WERI-Rb-1 (cell line): ENCODE results near the gene OXCT1.

ENCODE experiments used
- DNase-seq: peaks from one replicate; pipeline ENCODE4 v3.0.0-alpha.2; 2020
- H3K27ac ChIP-seq: fragments of 250-450 bp; sonication (Bioruptor Pico); 2 replicates; pipeline ENCODE4 v1.5.1; 2020; ENCODE audit warnings: mild to moderate bottlenecking, moderate library complexity
- H3K27me3 ChIP-seq: fragments of 250-450 bp; sonication (Bioruptor Pico); 2 replicates; pipeline ENCODE4 v1.5.1; 2021; ENCODE audit warnings: mild to moderate bottlenecking, low read depth, moderate library complexity; ENCODE audit not compliant: insufficient read depth, severe bottlenecking
- H3K36me3 ChIP-seq: fragments of 250-450 bp; sonication (Bioruptor Pico); 2 replicates; pipeline ENCODE4 v1.5.1; 2020; ENCODE audit warnings: mild to moderate bottlenecking, moderate library complexity
- H3K4me3 ChIP-seq: 2 replicates; pipeline ENCODE4 v1.5.1; 2011; ENCODE audit warnings: low read depth, mild to moderate bottlenecking, control low read depth, low read length
- H3K9me3 ChIP-seq: fragments of 250-450 bp; sonication (Bioruptor Pico); 2 replicates; pipeline ENCODE4 v1.5.1; 2021; ENCODE audit warnings: mild to moderate bottlenecking, moderate library complexity; ENCODE audit not compliant: severe bottlenecking
- CTCF ChIP-seq: IDR thresholded peaks from 2 replicates; pipeline ENCODE4 v1.5.1; 2011; ENCODE audit warnings: low read depth, mild to moderate bottlenecking, control low read depth, inconsistent platforms, low read length

Gene OXCT1

GRCh38 chr5:41832430-41832829 lies 37.8 kb downstream of the OXCT1 start:
- no peak for TF ChIP-seq CTCF
- Histone ChIP-seq H3K36me3 (peaks cover 6% of the 10 kb centered on the region), H3K27ac (no peak overlapping the region), H3K4me3 (no peak overlapping the region), H3K9me3 (no peaks in the 10 kb centered on the region), H3K27me3 (no peaks in the 10 kb centered on the region)
- DNase-seq, result no peak

- Histone ChIP-seq H3K27me3 (no peaks in the 10 kb centered on the region), H3K9me3 (no peaks in the 10 kb centered on the region), H3K36me3 (peaks cover 6% of the 10 kb centered on the region), H3K4me3 (no peak overlapping the region), H3K27ac (no peak overlapping the region)
- no peak for TF ChIP-seq CTCF
- no peak for DNase-seq
Measured at GRCh38 chr5:41831155-41831554, 39.1 kb downstream of the OXCT1 start.

GRCh38 chr5:41827792-41828191 lies 42.4 kb downstream of the OXCT1 start:
- Histone ChIP-seq H3K27ac (no peak overlapping the region), H3K9me3 (no peaks in the 10 kb centered on the region), H3K4me3 (no peak overlapping the region), H3K27me3 (no peaks in the 10 kb centered on the region), H3K36me3 (peaks cover 6% of the 10 kb centered on the region)
- TF ChIP-seq CTCF, result no peak
- DNase-seq, result no peak

- H3K27ac ChIP-seq, result no peak overlapping the region
- H3K9me3 ChIP-seq, result no peaks in the 10 kb centered on the region
- no peaks in the 10 kb centered on the region for H3K36me3 ChIP-seq
- no peak overlapping the region for H3K4me3 ChIP-seq
- TF ChIP-seq CTCF, result no peak
- DNase-seq, result no peak
- no peaks in the 10 kb centered on the region for H3K27me3 ChIP-seq
Measured at GRCh38 chr5:41822036-41822435, 48.2 kb downstream of the OXCT1 start.

- no peak for DNase-seq
- Histone ChIP-seq H3K9me3 (no peaks in the 10 kb centered on the region), H3K27me3 (no peaks in the 10 kb centered on the region), H3K27ac (no peak overlapping the region), H3K4me3 (no peak overlapping the region), H3K36me3 (no peaks in the 10 kb centered on the region)
- no peak for TF ChIP-seq CTCF
Measured at GRCh38 chr5:41821051-41821450, 49.2 kb downstream of the OXCT1 start.

- Histone ChIP-seq H3K4me3 (no peak overlapping the region), H3K9me3 (no peaks in the 10 kb centered on the region), H3K27me3 (no peaks in the 10 kb centered on the region), H3K27ac (no peak overlapping the region), H3K36me3 (no peaks in the 10 kb centered on the region)
- TF ChIP-seq CTCF, result no peak
- no peak for DNase-seq
Measured at GRCh38 chr5:41820150-41820549, 50.1 kb downstream of the OXCT1 start.
